Stimulated activated CD4-positive, alpha-beta T cell treated with anti-CD3 and anti-CD28 coated beads, Interleukin-15, amount 100 ng/mL, for 24 hours (primary cell): ENCODE measurements around the gene ACBD6.

Experiments used
- DNase-seq: peaks from one replicate; pipeline ENCODE4 v3.0.0-alpha.2; 2020

ACBD6 gene

DNA sequence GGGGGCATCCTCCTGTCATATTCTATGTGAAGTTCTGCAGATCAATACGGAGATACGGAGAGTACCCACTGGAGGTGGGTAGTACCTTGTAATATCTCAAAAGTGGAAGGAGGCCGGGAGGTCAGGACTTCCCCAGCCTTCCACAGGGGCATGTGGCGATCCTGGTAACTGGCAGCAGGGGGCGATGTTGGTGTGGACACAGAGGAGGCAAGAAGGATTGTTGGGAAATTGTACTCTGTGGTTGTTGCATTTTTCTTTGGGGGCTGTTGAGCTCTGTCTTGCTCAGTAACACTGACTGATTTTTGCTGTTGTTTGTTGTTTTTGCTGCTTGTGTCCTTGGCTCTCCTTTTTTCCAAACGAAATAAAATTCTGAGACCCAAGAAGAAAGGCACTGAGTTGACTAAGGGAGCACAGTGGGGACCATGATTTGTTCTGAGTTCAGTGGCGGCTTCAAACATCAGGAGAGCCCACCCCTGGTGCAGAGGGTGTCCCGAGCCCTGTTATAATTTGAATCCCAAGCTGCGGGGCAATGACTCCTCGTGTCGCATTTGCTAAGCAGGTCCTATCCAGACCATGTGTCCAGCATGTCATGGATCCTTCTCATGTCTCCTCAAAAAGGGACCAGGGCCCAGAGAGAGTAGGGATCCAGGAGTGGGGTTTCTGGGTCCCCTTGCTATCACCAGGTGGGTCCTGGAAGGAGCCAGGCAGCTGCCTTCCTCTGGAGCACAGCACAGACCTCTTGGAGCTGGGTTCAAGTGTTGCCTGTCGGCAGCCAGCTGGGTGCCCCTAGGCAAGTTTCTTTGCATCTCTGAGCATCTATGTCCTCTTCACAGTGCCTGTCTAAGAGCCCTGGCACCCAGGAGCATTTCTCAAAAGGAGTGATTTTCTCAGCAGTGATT is 249.5 kb downstream of the ACBD6 start:
- peak; percentile 84 for DNase-seq

DNA sequence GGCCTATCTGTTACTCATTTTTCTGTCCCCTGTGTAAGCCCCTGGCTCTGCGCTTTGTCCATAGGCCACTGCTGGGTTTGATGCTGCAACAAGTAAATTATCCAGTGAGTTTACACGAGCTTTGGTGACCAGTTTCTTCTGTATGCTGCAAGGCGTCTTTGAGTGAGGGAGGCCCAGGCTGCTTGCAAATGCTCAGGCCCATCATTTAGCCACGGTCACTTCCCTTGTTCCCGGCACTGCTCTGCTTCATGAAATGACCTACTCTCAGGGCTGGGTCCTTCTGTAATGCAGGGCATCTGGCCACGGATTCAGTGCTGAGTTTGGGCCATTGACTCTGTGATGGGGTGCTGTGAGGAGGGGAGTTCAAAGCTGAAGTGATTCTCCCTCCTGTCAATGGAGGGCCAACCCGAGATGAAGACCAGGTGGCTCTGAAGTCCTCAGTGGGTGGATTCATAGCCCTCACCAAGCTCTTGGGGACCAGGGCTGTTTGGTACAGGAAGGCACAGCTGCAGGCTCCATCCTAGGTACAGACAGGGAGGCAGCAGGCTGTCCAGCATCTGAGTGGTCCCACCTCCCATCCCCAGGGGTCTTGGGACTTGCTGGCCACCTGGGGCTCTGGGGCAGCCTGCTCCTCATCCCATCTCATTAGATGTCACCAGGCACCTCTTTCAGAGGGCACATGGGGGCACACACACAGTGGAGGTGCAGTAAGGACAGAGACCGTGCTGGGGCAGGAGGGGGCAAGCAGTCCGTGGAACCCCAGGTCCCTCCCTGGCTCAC is 250.7 kb downstream of the ACBD6 start:
- DNase-seq, result no peak

DNA sequence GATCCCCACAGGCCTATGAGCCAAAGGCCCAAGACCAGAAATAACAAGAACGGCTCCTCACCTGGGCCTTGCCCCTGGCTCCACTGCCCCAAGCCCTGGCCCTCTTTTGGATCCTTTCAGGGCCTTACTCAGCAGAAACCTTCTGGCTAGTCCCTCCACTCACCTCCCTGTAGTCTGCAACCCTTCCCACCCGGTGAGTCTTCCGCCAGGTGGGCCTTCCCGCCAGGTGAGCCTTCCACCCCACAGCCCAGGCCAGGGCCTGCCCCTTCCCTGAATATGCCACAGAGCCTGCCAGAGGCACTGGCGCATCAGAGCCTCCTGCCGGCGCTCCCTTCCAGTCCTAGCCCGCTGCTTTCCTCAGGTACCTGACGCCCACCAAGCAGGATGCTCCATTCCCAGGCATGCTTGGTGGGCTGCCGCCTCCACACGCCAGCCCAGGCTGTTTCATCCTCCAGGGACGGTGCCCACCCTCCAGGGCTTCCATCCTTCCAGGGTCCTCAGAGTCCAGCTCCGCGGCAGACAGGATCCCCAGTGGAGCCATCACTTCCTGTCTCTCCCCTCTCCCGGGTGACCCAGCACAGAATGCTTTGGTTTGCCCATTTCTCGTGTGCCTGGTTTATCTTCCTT is 251.4 kb downstream of the ACBD6 start:
- no peak for DNase-seq

DNA sequence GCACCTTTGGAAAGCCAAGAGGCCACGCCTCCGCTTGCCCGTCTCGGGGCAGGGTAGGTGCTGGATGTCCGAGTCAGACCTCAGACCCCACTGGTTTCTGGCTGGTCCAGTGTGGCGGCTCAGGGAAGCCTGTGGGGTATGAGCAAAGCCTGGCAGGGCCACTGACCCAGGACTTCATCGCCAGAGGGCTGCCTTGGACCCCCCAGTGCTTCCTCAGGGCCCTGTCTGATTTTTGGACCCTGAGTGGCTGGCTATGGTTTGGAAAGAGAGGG is 251.9 kb downstream of the ACBD6 start:
- DNase-seq, result no peak

DNA sequence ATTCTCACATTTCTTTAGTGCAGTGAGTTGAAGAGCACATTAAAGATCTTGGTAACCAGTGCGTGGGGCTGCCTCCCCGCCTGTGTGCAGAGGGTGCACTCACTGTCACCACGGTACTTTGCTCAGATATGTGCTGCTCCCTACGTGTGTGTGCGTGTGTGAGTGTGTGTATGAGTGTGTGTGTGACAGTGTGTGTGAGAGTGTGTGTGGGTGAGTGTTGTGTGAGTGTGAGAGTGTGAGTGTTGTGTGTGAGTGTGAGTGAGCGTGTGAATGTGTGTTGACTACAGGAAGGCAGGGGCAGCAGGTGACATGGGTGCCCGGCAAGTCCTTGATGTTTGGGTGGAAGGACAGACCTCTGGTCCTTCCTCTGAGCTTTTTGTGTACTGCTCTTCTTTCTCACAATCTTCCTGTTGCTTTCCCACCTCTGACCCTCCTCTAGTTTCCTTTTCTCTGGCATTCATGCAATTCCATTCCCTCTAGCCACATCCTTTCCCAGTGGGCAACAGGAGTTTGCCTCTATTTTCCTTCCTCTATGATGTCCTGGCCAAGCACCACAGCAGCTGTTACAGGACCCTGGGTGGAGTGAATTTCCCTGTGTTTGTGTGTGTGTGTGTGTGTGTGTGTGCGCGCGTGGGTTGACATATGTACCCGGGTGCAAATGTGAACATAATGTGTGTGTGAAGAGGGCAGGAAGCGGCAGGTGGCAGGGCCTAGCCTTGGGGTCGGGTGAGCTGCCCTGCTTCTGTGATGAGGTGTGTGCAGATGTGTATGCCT is 252.5 kb downstream of the ACBD6 start:
- no peak for DNase-seq

DNA sequence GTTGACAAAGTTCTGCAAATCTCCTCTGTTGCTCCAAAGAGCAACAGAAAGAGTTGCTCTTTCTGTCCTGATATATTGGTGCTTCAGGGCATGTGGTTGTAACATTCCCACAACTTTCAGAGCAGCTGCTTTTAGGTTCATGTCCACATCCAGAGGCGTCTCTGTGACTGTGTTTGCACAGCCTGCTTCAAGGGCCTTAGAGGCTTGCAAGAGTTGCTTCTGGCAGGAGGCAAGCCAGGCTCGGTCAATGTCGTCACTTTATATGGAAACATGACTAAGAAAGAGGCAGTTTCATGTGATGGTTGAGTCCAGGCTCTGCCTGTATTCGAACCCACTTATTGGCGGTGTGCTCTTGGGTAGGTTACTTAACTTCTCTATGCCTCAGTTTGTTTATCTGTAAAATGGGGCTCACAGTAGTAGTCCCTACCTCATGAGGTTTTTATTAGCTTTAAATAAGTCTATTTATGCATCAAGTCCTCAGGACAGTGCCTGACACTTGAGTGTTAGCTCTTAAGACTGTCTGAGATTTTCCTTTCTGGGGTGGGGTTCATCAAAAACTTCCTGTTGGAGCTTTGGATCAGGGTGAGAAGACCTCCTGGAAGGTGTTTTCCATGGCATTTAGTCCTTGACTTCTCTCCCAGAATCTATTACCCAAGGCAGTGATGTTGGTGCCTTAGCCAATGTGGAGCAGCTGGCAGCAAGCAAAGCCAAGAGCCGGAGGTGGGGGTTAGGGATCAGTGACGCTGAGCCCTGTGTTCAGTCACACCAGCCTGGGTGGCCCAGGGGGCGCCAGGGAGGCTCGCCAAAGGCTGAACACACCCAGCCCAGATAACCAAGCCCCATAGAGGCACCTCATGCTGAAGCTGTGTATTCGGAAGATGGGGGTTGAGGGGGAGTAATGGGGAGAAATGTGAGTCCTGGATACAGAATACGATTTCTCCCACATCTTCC is 253.4 kb downstream of the ACBD6 start:
- peak; percentile 40 for DNase-seq

DNA sequence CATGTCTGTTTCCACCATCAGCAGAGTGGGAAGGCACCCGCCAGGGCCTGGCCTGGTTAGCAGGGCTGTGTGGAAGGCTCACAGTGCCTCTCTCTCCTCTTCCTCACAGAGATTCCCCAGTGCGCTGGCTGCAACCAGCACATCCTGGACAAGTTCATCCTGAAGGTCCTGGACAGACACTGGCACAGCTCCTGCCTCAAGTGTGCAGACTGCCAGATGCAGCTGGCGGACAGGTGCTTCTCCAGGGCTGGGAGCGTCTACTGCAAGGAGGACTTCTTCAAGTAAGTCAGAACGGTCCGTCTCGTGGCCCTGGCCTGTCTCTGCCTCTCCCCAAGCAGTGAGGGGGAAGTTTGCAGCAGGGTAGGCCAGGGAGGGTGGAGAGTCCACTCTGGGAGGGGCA is 254.2 kb downstream of the ACBD6 start:
- no peak for DNase-seq

DNA sequence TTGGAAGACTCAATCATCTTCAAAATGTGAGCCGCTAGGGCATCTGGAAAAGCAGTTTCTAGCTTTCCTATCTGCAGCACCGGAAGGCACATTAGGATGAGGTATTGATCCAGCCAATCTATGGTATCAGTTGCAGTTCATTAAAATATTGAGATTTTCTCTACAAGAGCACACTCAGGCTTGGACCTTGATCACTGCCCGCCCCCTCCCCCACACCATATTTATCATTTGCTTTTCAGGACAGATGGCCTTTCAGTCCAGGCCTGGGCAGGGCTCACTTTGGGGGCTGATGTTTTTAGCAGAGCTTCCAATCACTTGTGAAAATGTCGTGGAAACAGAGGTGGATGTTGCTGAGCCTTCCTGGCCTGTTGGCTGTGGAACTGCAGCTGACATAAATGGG is 254.8 kb downstream of the ACBD6 start:
- no peak for DNase-seq

DNA sequence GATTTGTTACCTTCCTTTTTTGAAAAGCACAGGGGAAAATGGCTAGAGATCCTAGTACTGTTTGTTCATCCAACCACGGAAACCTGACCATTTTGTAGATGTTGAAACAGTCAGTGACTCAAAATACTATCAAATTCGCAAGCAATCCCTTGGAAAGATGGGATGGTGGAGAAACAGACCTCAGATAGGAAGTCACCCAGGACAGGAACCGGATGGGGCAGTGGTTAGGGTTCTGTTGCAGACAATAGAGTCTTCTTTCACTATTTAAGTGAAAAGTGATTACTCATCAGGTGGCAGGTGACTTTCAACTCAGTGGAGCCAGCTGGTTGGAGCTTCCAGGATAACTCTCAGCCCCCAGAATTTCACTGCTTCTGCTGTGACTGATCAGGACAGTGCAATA is 255.3 kb downstream of the ACBD6 start:
- DNase-seq, result no peak

DNA sequence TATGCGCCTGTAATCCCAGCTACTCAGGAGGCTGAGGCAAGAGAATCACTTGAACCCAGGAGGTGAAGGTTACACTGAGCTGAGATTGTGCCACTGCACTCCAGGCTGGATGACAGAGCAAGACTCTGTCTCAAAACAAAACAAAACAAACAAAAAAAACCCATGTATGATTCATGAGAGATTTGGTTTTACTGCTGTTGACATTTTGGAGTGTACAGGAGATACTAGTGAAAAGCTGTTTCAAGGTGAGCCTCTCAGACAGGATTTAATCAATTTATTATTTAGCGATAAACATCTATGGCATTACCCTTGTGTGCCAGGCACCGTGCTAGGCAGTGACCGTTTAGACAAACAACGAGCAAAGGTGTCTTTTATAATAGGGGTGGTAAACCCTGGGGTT is 255.8 kb downstream of the ACBD6 start:
- DNase-seq, result no peak

DNA sequence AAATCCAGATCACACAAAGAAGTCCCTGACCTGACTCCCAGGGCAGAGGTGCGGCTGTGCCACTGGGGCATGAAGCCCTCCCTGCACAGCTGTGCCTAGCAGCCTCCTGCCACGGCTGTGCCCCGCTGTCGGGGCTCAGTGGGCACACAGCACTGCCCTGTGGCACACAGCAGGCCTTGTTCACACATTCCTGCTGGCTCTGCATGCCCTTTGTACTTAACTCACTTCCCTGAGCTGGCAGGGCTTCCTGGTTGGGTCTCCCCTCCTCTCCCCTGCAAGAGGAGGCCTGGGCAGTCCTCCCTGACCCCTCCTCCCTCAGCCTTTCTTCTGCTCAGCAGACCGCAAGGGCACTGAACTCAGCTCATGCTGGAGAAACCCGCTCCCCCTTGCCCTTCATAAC is 257.5 kb downstream of the ACBD6 start:
- DNase-seq, result no peak

DNA sequence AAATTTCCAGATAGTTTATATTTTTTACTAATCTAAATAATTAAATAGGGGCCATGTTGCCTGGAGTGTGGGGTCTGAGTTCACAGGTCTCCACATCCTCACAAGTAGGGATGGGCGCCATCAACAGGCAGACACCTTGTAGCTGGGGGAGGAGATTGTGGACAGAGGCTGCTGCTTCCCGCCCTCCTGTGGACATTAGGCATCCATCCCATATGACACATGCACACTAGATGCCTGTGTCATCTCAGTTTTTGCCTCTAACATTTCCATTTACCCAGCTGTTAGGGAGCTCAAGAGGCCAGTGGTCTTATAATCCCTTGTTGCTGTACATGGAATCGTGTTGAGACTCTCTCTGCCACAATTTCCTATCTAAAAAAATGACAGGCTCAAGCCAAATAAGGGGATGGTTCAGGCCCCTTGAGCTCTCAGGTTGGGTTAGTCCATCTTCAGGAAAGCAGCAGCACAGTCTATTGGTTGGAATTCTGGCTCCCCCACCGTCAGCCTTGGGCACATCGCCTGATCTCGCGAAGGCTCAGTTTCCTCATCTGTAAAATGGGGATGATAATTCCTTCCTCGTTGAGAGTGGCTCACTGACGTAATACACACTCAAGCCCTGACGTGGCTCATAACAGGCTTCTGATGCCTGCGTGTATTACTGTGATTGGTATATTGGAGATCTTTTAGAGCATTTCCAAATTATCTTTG is 258.7 kb downstream of the ACBD6 start:
- DNase-seq, result no peak

DNA sequence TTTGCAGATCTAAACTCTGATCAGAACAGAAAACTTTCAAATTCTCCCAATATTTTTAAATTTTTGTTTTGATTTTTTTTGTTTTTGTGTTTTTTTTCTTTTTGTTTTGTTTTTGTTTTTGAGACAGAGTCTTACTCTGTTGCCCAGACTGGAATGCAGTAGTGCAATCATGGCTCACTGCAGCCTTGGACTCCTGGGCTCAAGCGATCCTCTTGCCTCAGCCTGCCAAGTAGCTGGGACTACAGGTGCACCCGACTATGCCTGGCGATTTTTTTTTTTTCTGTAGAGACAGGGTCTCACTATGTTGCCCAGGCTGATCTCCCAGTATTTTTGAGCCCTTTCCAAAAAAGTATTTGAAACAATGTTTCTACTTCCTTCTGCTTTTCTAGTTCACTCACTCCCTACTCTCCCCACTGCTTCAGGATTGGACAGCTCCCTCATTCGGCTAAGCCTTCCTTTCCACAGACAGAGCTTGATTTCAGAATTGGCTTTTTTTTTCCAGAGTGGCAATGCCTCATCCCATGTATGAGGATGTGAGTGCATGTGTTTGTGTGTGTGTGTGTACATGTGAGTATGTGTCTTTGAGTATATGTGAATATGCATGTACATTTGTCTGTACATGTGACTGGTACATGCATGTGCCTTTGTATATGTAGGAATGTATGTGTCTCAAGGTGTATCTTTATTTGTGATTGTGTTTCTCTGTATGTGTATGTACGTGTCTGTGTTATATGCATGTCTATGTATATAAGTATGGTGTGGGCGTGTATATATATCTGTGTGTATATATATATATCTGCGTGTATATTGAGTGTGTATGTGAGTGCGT is 260.4 kb downstream of the ACBD6 start:
- no peak for DNase-seq

DNA sequence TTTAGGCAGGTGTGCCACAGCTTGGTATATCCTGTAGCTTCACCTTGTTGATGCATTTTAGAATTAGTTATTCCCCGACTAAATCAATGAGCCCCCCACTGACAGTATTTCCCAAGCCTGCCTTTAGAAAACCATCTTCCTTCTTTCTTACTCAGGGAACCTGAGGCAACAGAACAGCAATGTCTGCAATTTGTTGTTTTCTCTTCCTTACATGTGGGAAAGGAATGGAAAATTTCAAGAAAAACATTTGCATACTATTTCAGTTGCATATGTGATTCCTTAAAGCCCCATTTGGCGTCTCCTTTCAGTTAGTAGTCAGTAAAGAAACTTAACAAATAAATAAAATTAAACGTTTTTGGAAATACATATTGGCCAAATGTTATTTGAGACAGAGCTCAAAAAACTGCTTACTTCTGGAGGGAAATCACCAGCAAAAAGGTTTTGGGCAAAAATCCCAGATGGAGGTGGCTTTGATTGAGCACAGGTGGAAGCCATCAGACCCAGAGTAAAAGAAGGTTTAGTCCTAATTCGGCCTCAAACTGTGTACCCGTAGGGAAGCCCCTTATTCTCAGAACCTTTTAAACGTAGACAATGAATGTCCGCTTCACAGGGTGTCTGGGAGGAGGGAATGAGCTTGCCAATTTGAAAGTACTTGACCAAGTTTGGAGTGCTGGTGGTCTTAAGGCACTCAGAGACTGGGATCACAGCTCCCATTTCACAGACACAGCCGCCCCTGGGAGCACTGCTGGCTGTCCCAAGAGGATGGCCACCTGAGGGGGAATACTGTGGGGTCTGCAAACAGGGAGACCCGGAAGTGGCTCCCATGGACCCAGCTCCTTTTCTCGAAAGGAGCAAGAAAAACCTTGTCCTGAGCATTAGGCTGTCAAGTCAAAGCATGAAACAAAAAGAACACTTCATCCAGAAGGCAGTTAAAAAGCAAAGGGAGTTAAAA is 263.0 kb downstream of the ACBD6 start:
- no peak for DNase-seq

DNA sequence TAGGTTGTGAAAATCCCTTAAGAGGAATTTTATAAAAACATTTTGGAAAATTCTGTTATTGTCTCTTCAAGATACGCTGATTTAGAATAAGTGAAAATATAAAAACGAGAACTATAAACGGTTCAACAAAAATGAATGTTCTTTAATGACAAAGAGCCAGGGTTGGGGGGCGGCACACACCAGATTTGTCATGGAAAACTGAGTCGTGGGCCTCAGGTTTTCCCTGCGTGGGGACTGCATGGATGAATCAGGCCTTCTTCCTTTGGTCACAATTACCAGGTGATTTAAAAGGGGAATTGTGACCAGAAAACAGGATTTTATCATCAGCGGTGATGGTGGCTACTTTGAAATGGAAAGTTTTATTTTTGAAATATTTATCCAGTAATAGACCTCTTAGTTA is 263.7 kb downstream of the ACBD6 start:
- DNase-seq, result no peak
